Astrocyte (in vitro differentiated cells and primary cell): ENCODE results near the gene CORO2B. TPM values are rescaled to one million over a fixed set of nuclear protein-coding genes. Genes with fewer than 3 reads are reported as not detected.

Experiments
- DNase-seq: peaks from one replicate; pipeline ENCODE4 v3.0.0-alpha.2; 2010; ENCODE audit warnings: low read depth
- FAIRE-seq: peaks from 2 replicates; lab custom pipeline; 2011; peaks lifted over from hg19 to GRCh38; lab: Jason Lieb, UNC
- H2AFZ ChIP-seq: 2 replicates; pipeline ENCODE4 v1.6.0; 2012; ENCODE audit warnings: low read depth, low read length, inconsistent platforms
- H3K27ac ChIP-seq: 2 replicates; pipeline ENCODE4 v1.5.1; 2011; ENCODE audit warnings: low read depth, low read length, inconsistent platforms
- H3K27me3 ChIP-seq: 2 replicates; pipeline ENCODE4 v1.6.0; 2011; ENCODE audit warnings: low read length, inconsistent platforms; ENCODE audit not compliant: insufficient read depth
- H3K36me3 ChIP-seq: 2 replicates; pipeline ENCODE4 v1.5.1; 2011; ENCODE audit warnings: low read length, inconsistent platforms; ENCODE audit not compliant: insufficient read depth
- H3K4me1 ChIP-seq: 2 replicates; pipeline ENCODE4 v1.5.1; 2011; ENCODE audit warnings: low read length, inconsistent platforms; ENCODE audit not compliant: insufficient read depth
- H3K4me2 ChIP-seq: 2 replicates; pipeline ENCODE4 v1.6.0; 2012; ENCODE audit warnings: low read length, inconsistent platforms
- H3K4me3 ChIP-seq: 2 replicates; pipeline ENCODE4 v1.5.1; 2011; ENCODE audit warnings: low read depth, mild to moderate bottlenecking, low read length, inconsistent platforms; ENCODE audit not compliant: insufficient read depth
- H3K79me2 ChIP-seq: 2 replicates; pipeline ENCODE4 v1.6.0; 2012; ENCODE audit warnings: mild to moderate bottlenecking, low read length, inconsistent platforms; ENCODE audit not compliant: insufficient read depth
- H3K9ac ChIP-seq: 2 replicates; pipeline ENCODE4 v1.6.0; 2012; ENCODE audit warnings: mild to moderate bottlenecking, low read length, inconsistent platforms
- H3K9me3 ChIP-seq: 2 replicates; pipeline ENCODE4 v1.5.1; 2012; ENCODE audit warnings: low read depth, mild to moderate bottlenecking, low read length, inconsistent platforms; ENCODE audit not compliant: insufficient read depth
- H4K20me1 ChIP-seq: 2 replicates; pipeline ENCODE4 v1.6.0; 2012; ENCODE audit warnings: low read length, inconsistent platforms; ENCODE audit not compliant: insufficient read depth
- H3K27ac Mint-ChIP-seq: one replicate; pipeline ENCODE4 v1.8.0; 2021; ENCODE audit warnings: mild to moderate bottlenecking, mixed read lengths; ENCODE audit not compliant: unreplicated experiment
- H3K27me3 Mint-ChIP-seq: one replicate; pipeline ENCODE4 v1.8.0; 2021; ENCODE audit warnings: low read depth, mixed read lengths; ENCODE audit not compliant: unreplicated experiment
- H3K36me3 Mint-ChIP-seq: one replicate; pipeline ENCODE4 v1.8.0; 2021; ENCODE audit warnings: low read depth, mixed read lengths; ENCODE audit not compliant: unreplicated experiment
- H3K4me1 Mint-ChIP-seq: one replicate; pipeline ENCODE4 v1.8.0; 2021; ENCODE audit warnings: low read depth, mixed read lengths; ENCODE audit not compliant: unreplicated experiment
- H3K4me3 Mint-ChIP-seq: one replicate; pipeline ENCODE4 v1.8.0; 2021; ENCODE audit warnings: mild to moderate bottlenecking, moderate library complexity, mixed read lengths; ENCODE audit not compliant: unreplicated experiment
- H3K9me3 Mint-ChIP-seq: one replicate; pipeline ENCODE4 v1.8.0; 2021; ENCODE audit warnings: mild to moderate bottlenecking, mixed read lengths; ENCODE audit not compliant: unreplicated experiment
- EZH2 ChIP-seq: IDR thresholded peaks from 2 replicates; pipeline ENCODE4 v1.6.1; 2012; ENCODE audit warnings: mild to moderate bottlenecking, low read length, inconsistent platforms; ENCODE audit not compliant: insufficient read depth
- total RNA-seq: library from RNA; stranded (reverse); gene quantifications from 2 replicates; pipeline ENCODE4 v1.2.1, GENCODE V29; 2021
- TF ChIP-seq, protein P1 (sequence below): IDR thresholded peaks from 2 replicates; pipeline ENCODE4 v1.5.1; 2011; ENCODE audit warnings: low read depth, mild to moderate bottlenecking, inconsistent platforms, low read length, moderate library complexity; ENCODE audit not compliant: insufficient read depth

CORO2B gene
- total RNA-seq, 1 donor from 2014 or later = 7.4 TPM

- H2AFZ ChIP-seq = no peak overlapping the region
- peaks cover 43% of the 10 kb centered on the region for H3K79me2 ChIP-seq
- Mint-ChIP-seq H3K9me3 (no peaks in the 10 kb centered on the region), H3K4me1 (peaks cover 32% of the 10 kb centered on the region), H3K27me3 (no peaks in the 10 kb centered on the region), H3K27ac (no peak overlapping the region), H3K4me3 (no peak overlapping the region), H3K36me3 (peaks cover 1% of the 10 kb centered on the region)
- DNase-seq = peak; percentile 43
- no peaks in the 10 kb centered on the region for H3K36me3 ChIP-seq
- H3K4me1 ChIP-seq = peaks cover 63% of the 10 kb centered on the region
- no peaks in the 10 kb centered on the region for H3K27me3 ChIP-seq
- H4K20me1 ChIP-seq = no peaks in the 10 kb centered on the region
- no peak overlapping the region for H3K27ac ChIP-seq
- H3K4me3 ChIP-seq = no peak overlapping the region
- no peak for FAIRE-seq
- TF ChIP-seq, protein P1, sequence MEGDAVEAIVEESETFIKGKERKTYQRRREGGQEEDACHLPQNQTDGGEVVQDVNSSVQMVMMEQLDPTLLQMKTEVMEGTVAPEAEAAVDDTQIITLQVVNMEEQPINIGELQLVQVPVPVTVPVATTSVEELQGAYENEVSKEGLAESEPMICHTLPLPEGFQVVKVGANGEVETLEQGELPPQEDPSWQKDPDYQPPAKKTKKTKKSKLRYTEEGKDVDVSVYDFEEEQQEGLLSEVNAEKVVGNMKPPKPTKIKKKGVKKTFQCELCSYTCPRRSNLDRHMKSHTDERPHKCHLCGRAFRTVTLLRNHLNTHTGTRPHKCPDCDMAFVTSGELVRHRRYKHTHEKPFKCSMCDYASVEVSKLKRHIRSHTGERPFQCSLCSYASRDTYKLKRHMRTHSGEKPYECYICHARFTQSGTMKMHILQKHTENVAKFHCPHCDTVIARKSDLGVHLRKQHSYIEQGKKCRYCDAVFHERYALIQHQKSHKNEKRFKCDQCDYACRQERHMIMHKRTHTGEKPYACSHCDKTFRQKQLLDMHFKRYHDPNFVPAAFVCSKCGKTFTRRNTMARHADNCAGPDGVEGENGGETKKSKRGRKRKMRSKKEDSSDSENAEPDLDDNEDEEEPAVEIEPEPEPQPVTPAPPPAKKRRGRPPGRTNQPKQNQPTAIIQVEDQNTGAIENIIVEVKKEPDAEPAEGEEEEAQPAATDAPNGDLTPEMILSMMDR = no peak
- no peak for TF ChIP-seq EZH2
- peak overlapping the region; percentile 26 for H3K4me2 ChIP-seq
- no peak overlapping the region for H3K9ac ChIP-seq
- no peaks in the 10 kb centered on the region for H3K9me3 ChIP-seq
Measured at GRCh38 chr15:68617001-68617400, 38.2 kb downstream of the CORO2B start.

DNA sequence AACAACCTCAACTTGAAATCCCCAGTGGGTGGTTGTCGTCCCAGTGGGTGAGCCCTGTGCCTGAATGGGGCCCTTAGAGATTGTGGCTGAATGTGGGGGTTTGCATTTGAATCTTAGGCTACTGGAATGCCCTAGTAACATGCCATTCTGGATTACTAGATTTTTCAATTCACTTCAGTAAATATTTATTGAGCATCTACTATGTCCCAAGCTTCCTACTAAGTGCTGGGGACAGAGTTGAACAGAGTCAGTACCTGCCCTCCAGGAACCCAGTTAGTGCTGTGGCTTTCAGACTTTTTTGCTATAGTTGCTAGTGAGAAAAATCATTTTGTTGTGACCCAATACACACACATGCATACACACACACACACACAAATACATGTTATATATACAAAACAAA is 39.0 kb downstream of the CORO2B start:
- peaks cover 4% of the 10 kb centered on the region for H3K36me3 Mint-ChIP-seq
- Histone ChIP-seq H3K9ac (no peak overlapping the region), H2AFZ (no peak overlapping the region), H3K4me2 (no peak overlapping the region), H3K27ac (no peak overlapping the region), H3K27me3 (no peaks in the 10 kb centered on the region), H3K9me3 (no peaks in the 10 kb centered on the region), H3K36me3 (no peaks in the 10 kb centered on the region), H3K4me1 (peaks cover 63% of the 10 kb centered on the region), H4K20me1 (no peaks in the 10 kb centered on the region), H3K4me3 (no peak overlapping the region), H3K79me2 (peaks cover 47% of the 10 kb centered on the region)
- TF ChIP-seq, protein P1 = no peak
- no peak for TF ChIP-seq EZH2
- DNase-seq (no peak), FAIRE-seq (no peak)
- peaks cover 32% of the 10 kb centered on the region for H3K4me1 Mint-ChIP-seq
- peaks cover 2% of the 10 kb centered on the region for H3K27me3 Mint-ChIP-seq
- H3K9me3 Mint-ChIP-seq = no peaks in the 10 kb centered on the region
- H3K27ac Mint-ChIP-seq = no peak overlapping the region
- H3K4me3 Mint-ChIP-seq = no peak overlapping the region

DNA sequence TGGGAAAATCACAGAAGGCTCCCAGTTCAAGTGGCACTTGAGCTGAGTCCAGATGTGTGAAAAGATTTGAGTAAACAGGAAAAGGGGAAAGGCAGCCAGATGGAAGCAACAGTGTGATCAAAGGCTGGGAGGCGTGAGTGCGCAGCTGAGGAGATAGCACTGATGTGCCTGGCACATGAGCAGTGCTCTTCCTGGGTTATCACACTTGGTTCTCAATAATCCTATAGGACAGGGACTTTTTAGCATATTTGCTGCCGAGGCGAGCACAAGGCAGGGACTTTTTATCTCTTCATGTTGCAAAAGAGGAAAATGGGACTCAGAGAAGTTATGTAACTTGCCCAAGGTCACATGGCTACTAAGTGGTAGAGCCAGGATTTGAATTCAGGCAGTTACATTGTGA is 39.6 kb downstream of the CORO2B start:
- H3K4me1 Mint-ChIP-seq = peaks cover 32% of the 10 kb centered on the region

More for the DNA sequence above, 39.6 kb downstream of the CORO2B start:
- no peak overlapping the region for H3K4me3 ChIP-seq
- H3K27me3 ChIP-seq = no peaks in the 10 kb centered on the region
- H3K27me3 Mint-ChIP-seq = peaks cover 2% of the 10 kb centered on the region
- H3K4me2 ChIP-seq = peak overlapping the region; percentile 11
- no peak overlapping the region for H3K27ac Mint-ChIP-seq
- H4K20me1 ChIP-seq = no peaks in the 10 kb centered on the region
- no peaks in the 10 kb centered on the region for H3K36me3 ChIP-seq
- DNase-seq (no peak), FAIRE-seq (peak; percentile 32)
- no peaks in the 10 kb centered on the region for H3K9me3 Mint-ChIP-seq
- H3K4me3 Mint-ChIP-seq = no peak overlapping the region
- H3K9ac ChIP-seq = no peak overlapping the region
- peaks cover 4% of the 10 kb centered on the region for H3K36me3 Mint-ChIP-seq
- peaks cover 52% of the 10 kb centered on the region for H3K79me2 ChIP-seq
- peaks cover 63% of the 10 kb centered on the region for H3K4me1 ChIP-seq
- TF ChIP-seq, protein P1 = no peak
- TF ChIP-seq EZH2 = no peak
- no peak overlapping the region for H2AFZ ChIP-seq
- H3K9me3 ChIP-seq = no peaks in the 10 kb centered on the region
- no peak overlapping the region for H3K27ac ChIP-seq
